SK-N-DZ (cell line): ENCODE data around the gene ULK3.

Experiments used
- DNase-seq: peaks from one replicate; pipeline ENCODE4 v3.0.0-alpha.2; 2015; ENCODE audit warnings: low spot score

ULK3 gene

GRCh38 chr15:74799255-74799855 lies 43.6 kb downstream of the ULK3 start:
- no peak for DNase-seq

- DNase-seq: no peak
Observed at GRCh38 chr15:74798388-74799254, 44.3 kb downstream of the ULK3 start.

GRCh38 chr15:74795966-74796625 lies 46.9 kb downstream of the ULK3 start:
- no peak for DNase-seq

GRCh38 chr15:74794970-74795349 lies 48.0 kb downstream of the ULK3 start:
- no peak for DNase-seq

GRCh38 chr15:74794248-74794969 lies 48.5 kb downstream of the ULK3 start:
- no peak for DNase-seq

- DNase-seq: no peak
Observed at GRCh38 chr15:74793135-74794028, 49.6 kb downstream of the ULK3 start.

- no peak for DNase-seq
Observed at GRCh38 chr15:74792227-74793016, 50.5 kb downstream of the ULK3 start.

- no peak for DNase-seq
Observed at GRCh38 chr15:74791667-74792066, 51.3 kb downstream of the ULK3 start.

- DNase-seq: no peak
Observed at GRCh38 chr15:74791007-74791406, 51.9 kb downstream of the ULK3 start.

GRCh38 chr15:74790080-74790916 lies 52.7 kb downstream of the ULK3 start:
- DNase-seq: no peak

GRCh38 chr15:74789741-74790079 lies 53.2 kb downstream of the ULK3 start:
- DNase-seq: no peak

- DNase-seq: no peak
Observed at GRCh38 chr15:74789171-74789631, 53.8 kb downstream of the ULK3 start.

- DNase-seq: no peak
Observed at GRCh38 chr15:74788683-74789151, 54.2 kb downstream of the ULK3 start.

GRCh38 chr15:74788042-74788682 lies 54.8 kb downstream of the ULK3 start:
- DNase-seq: no peak

- DNase-seq: no peak
Observed at GRCh38 chr15:74787251-74788041, 55.5 kb downstream of the ULK3 start.

GRCh38 chr15:74786551-74787165 lies 56.3 kb downstream of the ULK3 start:
- DNase-seq: no peak
